Trophoblast cell (in vitro differentiated cells and primary cell): ENCODE results near the gene HOGA1.
"Not testable (repeated sequence)": the region's sequence is repeated elsewhere in the genome, so short reads cannot be mapped to it uniquely, and the experiment has no call there.

Experiments used
- DNase-seq, 2 donors: peaks; one replicate each; pipeline ENCODE4 v3.0.0-alpha.2; 2016
- H2AFZ ChIP-seq: 2 replicates; pipeline ENCODE4 v1.6.1; 2013; ENCODE audit warnings: low read length, moderate library complexity, mild to moderate bottlenecking; ENCODE audit not compliant: insufficient read depth, poor library complexity
- H2AK5ac ChIP-seq: 2 replicates; pipeline ENCODE4 v1.6.1; 2013; ENCODE audit warnings: mild to moderate bottlenecking, low read length
- H2BK120ac ChIP-seq: 2 replicates; pipeline ENCODE4 v1.6.1; 2013; ENCODE audit warnings: low read length, mild to moderate bottlenecking, moderate library complexity; ENCODE audit not compliant: insufficient read depth, poor library complexity
- H2BK12ac ChIP-seq: 2 replicates; pipeline ENCODE4 v1.6.1; 2013; ENCODE audit warnings: mild to moderate bottlenecking, low read length, moderate library complexity
- H2BK5ac ChIP-seq: 2 replicates; pipeline ENCODE4 v1.6.1; 2013; ENCODE audit warnings: low read length, low read depth, moderate library complexity, mild to moderate bottlenecking; ENCODE audit not compliant: poor library complexity
- H3K14ac ChIP-seq: 2 replicates; pipeline ENCODE4 v1.6.1; 2013; ENCODE audit warnings: mild to moderate bottlenecking, low read length
- H3K18ac ChIP-seq: 2 replicates; pipeline ENCODE4 v1.6.1; 2013; ENCODE audit warnings: mild to moderate bottlenecking, low read length
- H3K23ac ChIP-seq: 2 replicates; pipeline ENCODE4 v1.6.1; 2013; ENCODE audit warnings: low read length
- H3K27ac ChIP-seq: 2 replicates; pipeline ENCODE4 v1.5.1; 2013; ENCODE audit warnings: low read depth, mild to moderate bottlenecking, inconsistent platforms, low read length, moderate library complexity
- H3K27me3 ChIP-seq: 2 replicates; pipeline ENCODE4 v1.6.1; 2013; ENCODE audit warnings: inconsistent platforms, mild to moderate bottlenecking, low read length, moderate library complexity; ENCODE audit not compliant: insufficient read depth
- H3K36me3 ChIP-seq, 2 experiments: 1 replicate in 1 of 2; 2 replicates in 1 of 2; pipeline ENCODE4 v1.6.1; 2013; ENCODE audit warnings: low read length in 2 of 2, mild to moderate bottlenecking in 2 of 2, moderate library complexity in 1 of 2; ENCODE audit not compliant: insufficient read depth in 2 of 2, control insufficient read depth in 1 of 2
- H3K4ac ChIP-seq: 2 replicates; pipeline ENCODE4 v1.6.1; 2013; ENCODE audit warnings: low read depth, mild to moderate bottlenecking, low read length, moderate library complexity
- H3K4me1 ChIP-seq, 2 experiments: 1 replicate in 1 of 2; 2 replicates in 1 of 2; pipeline ENCODE4 v1.6.1; 2013; ENCODE audit warnings: low read length in 2 of 2, mild to moderate bottlenecking in 2 of 2, moderate library complexity in 1 of 2; ENCODE audit not compliant: insufficient read depth in 2 of 2, control insufficient read depth in 1 of 2
- H3K4me2 ChIP-seq: 2 replicates; pipeline ENCODE4 v1.6.1; 2013; ENCODE audit warnings: inconsistent platforms, mild to moderate bottlenecking, low read length, moderate library complexity
- H3K4me3 ChIP-seq: 2 replicates; pipeline ENCODE4 v1.5.1; 2013; ENCODE audit warnings: mild to moderate bottlenecking, low read depth, low read length, inconsistent platforms
- H3K79me1 ChIP-seq: one replicate; pipeline ENCODE4 v1.6.1; 2013; ENCODE audit warnings: low read length
- H3K79me2 ChIP-seq: 2 replicates; pipeline ENCODE4 v1.6.1; 2013; ENCODE audit warnings: low read length, mild to moderate bottlenecking; ENCODE audit not compliant: control insufficient read depth, insufficient read depth, poor library complexity
- H3K9ac ChIP-seq: 2 replicates; pipeline ENCODE4 v1.6.1; 2013; ENCODE audit warnings: mild to moderate bottlenecking, low read length
- H3K9me3 ChIP-seq: 2 replicates; pipeline ENCODE4 v1.6.1; 2013; ENCODE audit warnings: low read depth, mild to moderate bottlenecking, control low read depth, inconsistent platforms, low read length; ENCODE audit not compliant: insufficient read depth
- H4K12ac ChIP-seq: 2 replicates; pipeline ENCODE4 v1.6.1; 2013; ENCODE audit warnings: low read depth, mild to moderate bottlenecking, low read length, moderate library complexity
- H4K8ac ChIP-seq: 2 replicates; pipeline ENCODE4 v1.6.1; 2013; ENCODE audit warnings: low read depth, mild to moderate bottlenecking, low read length, moderate library complexity
- H4K91ac ChIP-seq: one replicate; pipeline ENCODE4 v1.6.1; 2013; ENCODE audit warnings: low read depth, mild to moderate bottlenecking, low read length, moderate library complexity
- whole genome bisulfite sequencing: extraction: QIAGEN DNeasy Blood & Tissue Kit; methylation state at CpG from one replicate; pipeline ENCODE4 v1.1.7; 2013; ENCODE audit warnings: missing lambda C conversion rate; ENCODE audit not compliant: insufficient read length, insufficient coverage; ENCODE audit errors: extremely low coverage; 5-methylcytosine and 5-hydroxymethylcytosine counted together

HOGA1 gene

GRCh38 chr10:97553575-97554031 lies 30.6 kb upstream of the HOGA1 start:
- peak; percentile 67 to 73 for DNase-seq
- Histone ChIP-seq H2BK120ac (no peak overlapping the region), H4K91ac (no peak overlapping the region), H3K4me1 (peaks cover 27 to 30% of the 10 kb centered on the region in 2 experiments), H3K79me1 (peaks cover 21% of the 10 kb centered on the region), H2BK5ac (no peak overlapping the region), H3K4ac (no peak overlapping the region), H4K8ac (no peak overlapping the region), H3K9me3 (no peaks in the 10 kb centered on the region), H3K9ac (no peak overlapping the region), H3K18ac (no peak overlapping the region), H3K4me3 (no peak overlapping the region), H3K36me3 (no peaks in the 10 kb centered on the region), H2BK12ac (no peak overlapping the region), H4K12ac (no peak overlapping the region), H3K79me2 (peaks cover 2% of the 10 kb centered on the region), H3K23ac (no peak overlapping the region), H3K4me2 (no peak overlapping the region), H3K27ac (no peak overlapping the region), H3K27me3 (no peaks in the 10 kb centered on the region), H2AK5ac (no peak overlapping the region), H3K14ac (no peak overlapping the region), H2AFZ (no peak overlapping the region)
- WGBS: no CpG with 5 or more reads among the region's 6 CpGs

- H3K4me2 ChIP-seq, H2AFZ ChIP-seq, H4K12ac ChIP-seq, H3K4ac ChIP-seq, H3K9me3 ChIP-seq, H3K79me2 ChIP-seq, H3K36me3 ChIP-seq, H2BK120ac ChIP-seq, H2BK12ac ChIP-seq, H3K4me3 ChIP-seq, H3K14ac ChIP-seq, H3K9ac ChIP-seq, H3K23ac ChIP-seq, H3K27ac ChIP-seq, H3K18ac ChIP-seq, H2AK5ac ChIP-seq, H4K91ac ChIP-seq, H3K27me3 ChIP-seq, H4K8ac ChIP-seq, H2BK5ac ChIP-seq, DNase-seq: not testable (repeated sequence)
- H3K4me1 ChIP-seq: peaks cover 20 to 24% of the 10 kb centered on the region in 2 experiments
- no CpG with 5 or more reads among the region's 5 CpGs for WGBS
- H3K79me1 ChIP-seq: peaks cover 15% of the 10 kb centered on the region
These were observed 29.9 kb upstream of the HOGA1 start for GRCh38 chr10:97554336-97554735.

- H3K9ac ChIP-seq: not testable (repeated sequence)
- no CpG with 5 or more reads among the region's 10 CpGs for WGBS
These were observed 28.6 kb upstream of the HOGA1 start for GRCh38 chr10:97555541-97555940.

GRCh38 chr10:97560731-97561381 lies 23.3 kb upstream of the HOGA1 start:
- H3K27me3 ChIP-seq, H3K4me1 ChIP-seq, H3K36me3 ChIP-seq, H3K23ac ChIP-seq, H2BK120ac ChIP-seq, H2AK5ac ChIP-seq, H4K91ac ChIP-seq, H3K79me2 ChIP-seq, H3K4ac ChIP-seq, H2BK12ac ChIP-seq, H3K79me1 ChIP-seq, H2AFZ ChIP-seq, H3K18ac ChIP-seq, H3K4me2 ChIP-seq, H3K4me3 ChIP-seq, H4K12ac ChIP-seq, H3K9me3 ChIP-seq, H3K9ac ChIP-seq, H3K27ac ChIP-seq, H2BK5ac ChIP-seq, H4K8ac ChIP-seq, H3K14ac ChIP-seq: not testable (repeated sequence)
- peak in 1 of 2 donors; percentile 40 for DNase-seq
- no CpG with 5 or more reads among the region's 17 CpGs for WGBS

More at GRCh38 chr10:97555541-97555940, 28.6 kb upstream of the HOGA1 start:
- not testable (repeated sequence) for H3K18ac ChIP-seq, H3K4me2 ChIP-seq, H3K79me2 ChIP-seq, H3K79me1 ChIP-seq, H3K36me3 ChIP-seq, H2BK5ac ChIP-seq, H3K9me3 ChIP-seq, H3K23ac ChIP-seq, H2AK5ac ChIP-seq, H3K4me3 ChIP-seq, H3K27ac ChIP-seq, H3K27me3 ChIP-seq, H4K91ac ChIP-seq, H4K12ac ChIP-seq, H3K14ac ChIP-seq, H2AFZ ChIP-seq, H2BK120ac ChIP-seq, DNase-seq, H2BK12ac ChIP-seq, H3K4ac ChIP-seq, H4K8ac ChIP-seq
- H3K4me1 ChIP-seq: peaks cover 9 to 12% of the 10 kb centered on the region in 2 experiments
